Muscle of back (tissue), 11 donors: ENCODE data around the gene CAPN5. TPM values are rescaled to one million over a fixed set of nuclear protein-coding genes. Genes with fewer than 3 reads are reported as not detected.

Experiments
- DNase-seq, 3 donors: peaks; one replicate each; pipeline versions ENCODE4 v3.0.0 to v3.0.0-alpha.2; 2013
- polyA plus RNA-seq, 10 donors: library from polyadenylated mRNA; unstranded; fragments of 120-200 nt; gene quantifications; one replicate each; pipeline ENCODE4 v1.2.1, GENCODE V29; 2013; ENCODE audit not compliant: insufficient read length in 10 of 10

The CAPN5 gene
- polyA plus RNA-seq, 10 donors, result 8.3 to 14.8 (median 10.4) TPM

GRCh38 chr11:77082838-77083565, 16.2 kb downstream of the CAPN5 start:
- DNase-seq, result peak in 2 of 3 donors; percentile 32 to 70

- no peak for DNase-seq
These were observed 16.9 kb downstream of the CAPN5 start for GRCh38 chr11:77083566-77084245.

GRCh38 chr11:77084581-77085191, 17.9 kb downstream of the CAPN5 start:
- no peak for DNase-seq

- no peak for DNase-seq
These were observed 18.9 kb downstream of the CAPN5 start for GRCh38 chr11:77085652-77086051.

GRCh38 chr11:77086521-77087472, 20.0 kb downstream of the CAPN5 start:
- DNase-seq, result no peak

GRCh38 chr11:77087723-77088225, 21.0 kb downstream of the CAPN5 start:
- no peak for DNase-seq

GRCh38 chr11:77088236-77089003, 21.6 kb downstream of the CAPN5 start:
- no peak for DNase-seq

- DNase-seq, result no peak
These were observed 22.3 kb downstream of the CAPN5 start for GRCh38 chr11:77089004-77089545.

- no peak for DNase-seq
These were observed 23.2 kb downstream of the CAPN5 start for GRCh38 chr11:77090046-77090372.

GRCh38 chr11:77090373-77091111, 23.8 kb downstream of the CAPN5 start:
- DNase-seq, result no peak

GRCh38 chr11:77091146-77091940, 24.6 kb downstream of the CAPN5 start:
- peak; percentile 45 to 79 (median 69) for DNase-seq

- peak in 1 of 3 donors; percentile 50 for DNase-seq
These were observed 25.6 kb downstream of the CAPN5 start for GRCh38 chr11:77092382-77092781.

- DNase-seq, result no peak
These were observed 26.5 kb downstream of the CAPN5 start for GRCh38 chr11:77093056-77093891.

GRCh38 chr11:77093987-77094840, 27.4 kb downstream of the CAPN5 start:
- no peak for DNase-seq

GRCh38 chr11:77094841-77095365, 28.1 kb downstream of the CAPN5 start:
- DNase-seq, result no peak
